A673 (cell line): Measurements from ENCODE around the gene MVK. TPM values are rescaled to one million over a fixed set of nuclear protein-coding genes. Genes with fewer than 3 reads are reported as not detected.

Experiments
- BruUV-seq: library from RNA; stranded (reverse); fragments of 400-500 nt; replicated peaks from 2 replicates; lab custom pipeline; 2021; lab: Mats Ljungman, UMichigan
- CTCF ChIA-PET: fragments of 300-600 bp; sonication (Branson Sonifier 250); formaldehyde crosslinking; loops from one replicate; lab custom pipeline; 2022; ENCODE audit warnings: antibody characterized with exemption; lab: Charles Lee
- POLR2A ChIA-PET: fragments of 300-600 bp; sonication (Branson Sonifier 250); formaldehyde crosslinking; loops from one replicate; lab custom pipeline; 2022; ENCODE audit warnings: antibody characterized with exemption; ENCODE audit not compliant: low non-redundant PET; lab: Charles Lee
- DNase-seq: peaks from one replicate; pipeline ENCODE4 v3.0.0-alpha.2; 2015; ENCODE audit warnings: low spot score
- H3K27ac ChIP-seq: fragments of 200-600 bp; sonication (generic); 2 replicates; pipeline ENCODE4 v1.5.1; 2016; ENCODE audit warnings: mixed run types, low read depth, mild to moderate bottlenecking, mixed read lengths, antibody characterized with exemption, low read length; ENCODE audit not compliant: poor library complexity, severe bottlenecking
- H3K27me3 ChIP-seq: fragments of 200-600 bp; sonication (generic); replicated peaks from 2 replicates; pipeline ENCODE4 v1.6.1; 2017; ENCODE audit warnings: mixed run types, low read depth, mild to moderate bottlenecking, mixed read lengths, antibody characterized with exemption, low read length; ENCODE audit not compliant: insufficient read depth, poor library complexity
- H3K36me3 ChIP-seq: fragments of 200-600 bp; sonication (generic); 2 replicates; pipeline ENCODE4 v1.6.1; 2016; ENCODE audit warnings: mixed run types, mild to moderate bottlenecking, mixed read lengths, antibody characterized with exemption, low read length; ENCODE audit not compliant: insufficient read depth, poor library complexity, severe bottlenecking
- H3K4me1 ChIP-seq: fragments of 200-600 bp; sonication (generic); 2 replicates; pipeline ENCODE4 v1.6.1; 2017; ENCODE audit warnings: mixed run types, mild to moderate bottlenecking, mixed read lengths, antibody characterized with exemption, low read length; ENCODE audit not compliant: insufficient read depth, poor library complexity, severe bottlenecking
- H3K4me3 ChIP-seq: fragments of 200-600 bp; sonication (generic); 2 replicates; pipeline ENCODE4 v1.5.1; 2016; ENCODE audit warnings: low read depth, mixed run types, mild to moderate bottlenecking, mixed read lengths, low read length; ENCODE audit not compliant: poor library complexity, severe bottlenecking
- H3K9me3 ChIP-seq: fragments of 200-600 bp; sonication (generic); 2 replicates; pipeline ENCODE4 v1.6.1; 2016; ENCODE audit warnings: mixed run types, low read depth, mild to moderate bottlenecking, mixed read lengths, antibody characterized with exemption, low read length; ENCODE audit not compliant: poor library complexity, severe bottlenecking
- EZH2 ChIP-seq: fragments of 200-600 bp; sonication (generic); IDR thresholded peaks from 2 replicates; pipeline ENCODE4 v1.6.1; 2017; ENCODE audit warnings: borderline replicate concordance, low read depth, mild to moderate bottlenecking, mixed read lengths, antibody characterized with exemption, low read length; ENCODE audit not compliant: poor library complexity, severe bottlenecking
- intact Hi-C: fragments of 100-400 bp; cut with micrococcal nuclease; formaldehyde crosslinking; loops from one replicate; pipeline ENCODE4 v1.10.0; 2022; ENCODE audit not compliant: unreplicated experiment
- total RNA-seq: library from RNA; stranded (reverse); gene quantifications from 2 replicates; pipeline ENCODE4 v1.2.3, GENCODE V29; 2021
- TF ChIP-seq, protein P1 (sequence below): fragments of 300-800, 200-600 bp; sonication (generic); conservative IDR thresholded peaks from 2 replicates; pipeline ENCODE4 v1.5.1; 2017; ENCODE audit warnings: low read depth, mild to moderate bottlenecking, antibody characterized with exemption, low read length, moderate library complexity, mixed read lengths

The MVK gene
- total RNA-seq, 1 experiment from 2014 or later = 56.0 TPM

DNA sequence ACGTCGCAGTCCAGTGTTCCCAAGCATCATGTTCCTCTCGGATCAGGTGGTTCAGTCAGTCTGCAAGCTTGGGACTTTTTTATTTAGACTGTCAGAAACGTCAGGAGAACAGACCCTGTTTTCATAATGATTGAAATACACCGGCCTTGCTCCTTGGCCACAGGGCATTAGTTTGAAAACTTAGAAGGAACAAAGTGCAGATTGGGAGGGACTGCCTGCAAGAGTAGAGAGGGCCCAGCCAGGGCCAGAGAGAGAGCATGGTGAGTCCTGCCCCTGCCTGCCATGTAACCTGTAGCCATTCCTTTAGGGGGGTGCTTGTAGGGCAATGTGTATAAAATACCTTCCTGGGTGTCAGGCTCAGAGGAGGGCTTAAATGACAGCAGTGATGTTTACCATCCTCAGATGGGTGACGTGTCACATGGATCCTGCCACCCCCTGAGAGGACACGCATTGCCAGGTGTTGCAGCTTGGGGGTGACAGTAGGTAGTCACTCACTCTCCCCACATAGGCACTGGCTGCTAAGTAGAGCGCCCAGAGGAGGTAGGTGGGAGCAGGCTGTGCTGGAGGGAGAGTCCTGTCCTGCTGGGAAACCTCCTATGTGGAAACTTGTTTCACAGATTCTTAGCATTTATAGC is 46.0 kb upstream of the MVK start:
- ChIA-PET POLR2A (no interaction called here), CTCF (no interaction called here)

GRCh38 chr12:109529691-109530640 is 43.6 kb upstream of the MVK start:
- intact Hi-C loops = no loop called here
- POLR2A ChIA-PET = no interaction called here
- no peak overlapping the region for H3K27ac ChIP-seq
- no peak for TF ChIP-seq EZH2
- TF ChIP-seq, protein P1, sequence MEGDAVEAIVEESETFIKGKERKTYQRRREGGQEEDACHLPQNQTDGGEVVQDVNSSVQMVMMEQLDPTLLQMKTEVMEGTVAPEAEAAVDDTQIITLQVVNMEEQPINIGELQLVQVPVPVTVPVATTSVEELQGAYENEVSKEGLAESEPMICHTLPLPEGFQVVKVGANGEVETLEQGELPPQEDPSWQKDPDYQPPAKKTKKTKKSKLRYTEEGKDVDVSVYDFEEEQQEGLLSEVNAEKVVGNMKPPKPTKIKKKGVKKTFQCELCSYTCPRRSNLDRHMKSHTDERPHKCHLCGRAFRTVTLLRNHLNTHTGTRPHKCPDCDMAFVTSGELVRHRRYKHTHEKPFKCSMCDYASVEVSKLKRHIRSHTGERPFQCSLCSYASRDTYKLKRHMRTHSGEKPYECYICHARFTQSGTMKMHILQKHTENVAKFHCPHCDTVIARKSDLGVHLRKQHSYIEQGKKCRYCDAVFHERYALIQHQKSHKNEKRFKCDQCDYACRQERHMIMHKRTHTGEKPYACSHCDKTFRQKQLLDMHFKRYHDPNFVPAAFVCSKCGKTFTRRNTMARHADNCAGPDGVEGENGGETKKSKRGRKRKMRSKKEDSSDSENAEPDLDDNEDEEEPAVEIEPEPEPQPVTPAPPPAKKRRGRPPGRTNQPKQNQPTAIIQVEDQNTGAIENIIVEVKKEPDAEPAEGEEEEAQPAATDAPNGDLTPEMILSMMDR = no peak
- H3K4me3 ChIP-seq = no peak overlapping the region
- no peaks in the 10 kb centered on the region for H3K36me3 ChIP-seq
- no peak for DNase-seq
- H3K9me3 ChIP-seq = no peaks in the 10 kb centered on the region
- CTCF ChIA-PET = no interaction called here
- H3K4me1 ChIP-seq = no peaks in the 10 kb centered on the region
- no peaks in the 10 kb centered on the region for H3K27me3 ChIP-seq
- no TSS peak for BruUV-seq

More for the DNA sequence above, 46.0 kb upstream of the MVK start:
- no peak for DNase-seq
- no peak overlapping the region for H3K27ac ChIP-seq
- H3K27me3 ChIP-seq = no peaks in the 10 kb centered on the region
- intact Hi-C loops = no loop called here
- H3K4me3 ChIP-seq = no peak overlapping the region
- H3K9me3 ChIP-seq = no peaks in the 10 kb centered on the region
- BruUV-seq = no TSS peak
- no peaks in the 10 kb centered on the region for H3K36me3 ChIP-seq
- TF ChIP-seq, protein P1 = no peak
- no peak for TF ChIP-seq EZH2
- peaks cover 5% of the 10 kb centered on the region for H3K4me1 ChIP-seq

GRCh38 chr12:109531411-109531810 is 42.2 kb upstream of the MVK start:
- ChIA-PET CTCF (no interaction called here), POLR2A (no interaction called here)
- no peaks in the 10 kb centered on the region for H3K27me3 ChIP-seq
- no peaks in the 10 kb centered on the region for H3K4me1 ChIP-seq
- no peaks in the 10 kb centered on the region for H3K36me3 ChIP-seq
- H3K9me3 ChIP-seq = no peaks in the 10 kb centered on the region
- TF ChIP-seq, protein P1 = no peak
- TF ChIP-seq EZH2 = no peak
- no peak overlapping the region for H3K27ac ChIP-seq
- DNase-seq = no peak
- intact Hi-C loops = no loop called here
- H3K4me3 ChIP-seq = no peak overlapping the region
- no TSS peak for BruUV-seq
